Muscle of leg (tissue), 16 donors: Measurements from ENCODE around the gene NLRP13. TPM values are rescaled to one million over a fixed set of nuclear protein-coding genes. Genes with fewer than 3 reads are reported as not detected.
"Not testable (repeated sequence)": the region's sequence is repeated elsewhere in the genome, so short reads cannot be mapped to it uniquely, and the experiment has no call there.

ENCODE experiments used
- DNase-seq: peaks from one replicate; pipeline ENCODE4 v3.0.0; 2013
- H3K27ac ChIP-seq: one replicate; pipeline ENCODE4 v1.5.1; 2013; ENCODE audit warnings: mild to moderate bottlenecking, low read length, control low read depth
- H3K27me3 ChIP-seq: one replicate; pipeline ENCODE4 v1.6.1; 2013; ENCODE audit warnings: low read length; ENCODE audit not compliant: control insufficient read depth, insufficient read depth
- H3K36me3 ChIP-seq: one replicate; pipeline ENCODE4 v1.6.1; 2013; ENCODE audit warnings: low read length; ENCODE audit not compliant: control insufficient read depth, insufficient read depth
- H3K4me1 ChIP-seq: one replicate; pipeline ENCODE4 v1.6.1; 2013; ENCODE audit warnings: low read length; ENCODE audit not compliant: control insufficient read depth, insufficient read depth
- H3K4me3 ChIP-seq: one replicate; pipeline ENCODE4 v1.5.1; 2013; ENCODE audit warnings: low read length, control low read depth
- H3K9me3 ChIP-seq: replicated peaks from 2 replicates; pipeline ENCODE4 v1.6.1; 2013; ENCODE audit warnings: low read depth, low read length; ENCODE audit not compliant: control insufficient read depth
- WGBS: methylation state at CpG from one replicate; pipeline ENCODE4 v1.1.5; 2013; ENCODE audit warnings: missing lambda C conversion rate; ENCODE audit not compliant: insufficient coverage; 5-methylcytosine and 5-hydroxymethylcytosine counted together
- long read RNA-seq, 11 donors: transcript quantifications; one replicate each; lab custom pipeline, GENCODE V29; 2026
- polyA plus RNA-seq, 8 donors: library from polyadenylated mRNA; unstranded; fragments of 120-200 nt; gene quantifications; one replicate each; pipeline versions ENCODE4 v1.2.1 to v1.2.3, GENCODE V29; 2013; ENCODE audit warnings: inconsistent platforms in 1 of 8, low replicate concordance in 1 of 8; ENCODE audit not compliant: insufficient read length in 8 of 8, insufficient read depth in 1 of 8
- total RNA-seq: library from RNA; stranded (reverse); fragments of 120-200 nt; gene quantifications from one replicate; pipeline ENCODE4 v1.2.4, GENCODE V29; 2013

Gene NLRP13
- total RNA-seq (not detected), polyA plus RNA-seq (not detected)
- long read RNA-seq, donor 1, result 0 reads
- long read RNA-seq, donor 2, result 0 reads
- long read RNA-seq, donor 3, result 0 reads
- long read RNA-seq, donor 4, result 0 reads
- long read RNA-seq, donor 5, result 0 reads
- long read RNA-seq, donor 6, result 0 reads
- long read RNA-seq, donor 7, result 0 reads
- long read RNA-seq, donor 8, result 0 reads
- long read RNA-seq, donor 9, result 0 reads
- long read RNA-seq, donor 10, result 0 reads
- long read RNA-seq, donor 11, result 0 reads

GRCh38 chr19:55931936-55932386, at the start of gene NLRP13:
NLRP13 (minus strand) TSS chr19:55932336; CDS start chr19:55932311, 25 bp downstream.
- Histone ChIP-seq H3K36me3 (no peaks in the 10 kb centered on the region), H3K4me1 (no peaks in the 10 kb centered on the region), H3K9me3 (peaks cover 17% of the 10 kb centered on the region), H3K27ac (no peak within 1 kb of the TSS), H3K27me3 (no peaks in the 10 kb centered on the region), H3K4me3 (no peak within 1 kb of the TSS)
- WGBS, result 83% methylated on average over 6 of the region's 8 CpGs
- no peak for DNase-seq

- Histone ChIP-seq H3K9me3 (peaks cover 15% of the 10 kb centered on the region), H3K4me1 (no peaks in the 10 kb centered on the region), H3K27ac (no peak overlapping the region), H3K4me3 (no peak overlapping the region), H3K27me3 (no peaks in the 10 kb centered on the region), H3K36me3 (no peaks in the 10 kb centered on the region)
- 84% methylated on average over 4 of the region's 9 CpGs for WGBS
- DNase-seq, result no peak
Observed at GRCh38 chr19:55980415-55980814, 48.3 kb upstream of the NLRP13 start.

GRCh38 chr19:55973982-55974381, 41.8 kb upstream of the NLRP13 start:
- Histone ChIP-seq H3K9me3 (peaks cover 17% of the 10 kb centered on the region), H3K27ac (no peak overlapping the region), H3K4me3 (no peak overlapping the region), H3K4me1 (no peaks in the 10 kb centered on the region), H3K27me3 (no peaks in the 10 kb centered on the region), H3K36me3 (no peaks in the 10 kb centered on the region)
- DNase-seq, result no peak
- WGBS, result 35% methylated on average over 3 of the region's 3 CpGs

- no peaks in the 10 kb centered on the region for H3K4me1 ChIP-seq
- H3K4me3 ChIP-seq, result no peak overlapping the region
- H3K27me3 ChIP-seq, result no peaks in the 10 kb centered on the region
- H3K36me3 ChIP-seq, result no peaks in the 10 kb centered on the region
- DNase-seq, result no peak
- no peak overlapping the region for H3K27ac ChIP-seq
- WGBS, result 93% methylated on average over 5 of the region's 10 CpGs
- H3K9me3 ChIP-seq, result peaks cover 22% of the 10 kb centered on the region
Observed at GRCh38 chr19:55962186-55962585, 30.1 kb upstream of the NLRP13 start.

- DNase-seq, result no peak
- H3K4me1 ChIP-seq, result no peaks in the 10 kb centered on the region
- H3K36me3 ChIP-seq, result no peaks in the 10 kb centered on the region
- no peaks in the 10 kb centered on the region for H3K27me3 ChIP-seq
- H3K27ac ChIP-seq, result no peak overlapping the region
- no peak overlapping the region for H3K4me3 ChIP-seq
- peaks cover 22% of the 10 kb centered on the region for H3K9me3 ChIP-seq
- 100% methylated on average over 1 of the region's 6 CpGs for WGBS
Observed at GRCh38 chr19:55959996-55960675, 28.0 kb upstream of the NLRP13 start.

- H3K9me3 ChIP-seq, result peaks cover 29% of the 10 kb centered on the region
- no peaks in the 10 kb centered on the region for H3K4me1 ChIP-seq
- DNase-seq, result no peak
- H3K4me3 ChIP-seq, result no peak overlapping the region
- 94% methylated on average over 3 of the region's 4 CpGs for WGBS
- H3K27ac ChIP-seq, result no peak overlapping the region
- H3K27me3 ChIP-seq, result no peaks in the 10 kb centered on the region
- no peaks in the 10 kb centered on the region for H3K36me3 ChIP-seq
Observed at GRCh38 chr19:55958356-55958755, 26.2 kb upstream of the NLRP13 start.

GRCh38 chr19:55956431-55956830, 24.3 kb upstream of the NLRP13 start:
- no peaks in the 10 kb centered on the region for H3K36me3 ChIP-seq
- no CpG with 5 or more reads among the region's 7 CpGs for WGBS
- no peaks in the 10 kb centered on the region for H3K4me1 ChIP-seq
- no peak overlapping the region for H3K4me3 ChIP-seq
- no peaks in the 10 kb centered on the region for H3K27me3 ChIP-seq
- DNase-seq, result no peak
- H3K9me3 ChIP-seq, result peaks cover 26% of the 10 kb centered on the region
- no peak overlapping the region for H3K27ac ChIP-seq

GRCh38 chr19:55950566-55950965, 18.4 kb upstream of the NLRP13 start:
- not testable (repeated sequence) for H3K27ac ChIP-seq, H3K4me1 ChIP-seq, H3K4me3 ChIP-seq, H3K36me3 ChIP-seq, DNase-seq, H3K27me3 ChIP-seq
- 91% methylated on average over 11 of the region's 19 CpGs for WGBS
- peaks cover 30% of the 10 kb centered on the region for H3K9me3 ChIP-seq

- no peak for DNase-seq
- WGBS, result 83% methylated on average over 2 of the region's 8 CpGs
- Histone ChIP-seq H3K36me3 (no peaks in the 10 kb centered on the region), H3K4me1 (no peaks in the 10 kb centered on the region), H3K9me3 (peaks cover 24% of the 10 kb centered on the region), H3K4me3 (no peak within 1 kb of the TSS), H3K27ac (no peak within 1 kb of the TSS), H3K27me3 (no peaks in the 10 kb centered on the region)
Observed at GRCh38 chr19:55947532-55947931, 15.4 kb upstream of the NLRP13 start, which contains the start of gene NLRP8. NLRP8 (plus strand) TSS chr19:55947832.

- no peak overlapping the region for H3K4me3 ChIP-seq
- WGBS, result 90% methylated on average over 8 of the region's 11 CpGs
Observed at GRCh38 chr19:55940306-55940705, 8.2 kb upstream of the NLRP13 start.

More at GRCh38 chr19:55940306-55940705, 8.2 kb upstream of the NLRP13 start:
- Histone ChIP-seq H3K27ac (no peak overlapping the region), H3K27me3 (no peaks in the 10 kb centered on the region), H3K36me3 (no peaks in the 10 kb centered on the region), H3K9me3 (peaks cover 21% of the 10 kb centered on the region), H3K4me1 (no peaks in the 10 kb centered on the region)
- DNase-seq, result no peak
